ENCODE data around the gene FAM180B. TPM values are rescaled to one million over a fixed set of nuclear protein-coding genes. Genes with fewer than 3 reads are reported as not detected.

The FAM180B gene
- total and polyA plus RNA-seq, 2 of the 8 experiments (the other 6 are each of a cell fraction or from before 2014, with no cell fraction given): 0.09 TPM; not detected in 1

DNA sequence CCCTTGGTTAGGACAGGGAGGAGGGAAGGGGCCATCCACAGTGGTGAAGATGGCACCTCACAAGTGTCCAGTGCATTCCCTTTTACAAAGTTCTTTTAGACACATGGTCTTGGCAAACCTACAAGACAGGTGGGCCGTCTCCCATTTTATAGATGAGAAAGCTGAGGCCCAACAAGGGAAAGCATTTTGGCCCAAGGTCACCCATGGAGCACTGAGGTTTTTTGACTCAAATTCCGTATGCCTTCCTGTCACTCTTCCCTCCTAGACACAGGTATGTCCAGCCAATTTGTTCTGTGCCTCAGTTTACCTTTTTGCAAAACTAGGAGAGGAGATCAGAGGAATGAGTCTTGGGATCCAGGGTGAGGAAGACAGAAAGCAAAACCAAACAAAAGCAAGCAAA lies 6.5 kb downstream of the FAM180B start:
- ChIA-PET POLR2A (ENCODE audit: partially characterized antibody) (interaction anchor here (2.2 to 5.1 kb wide), 7 partner anchors 7 to 41 kb away, joined by 8 to 42 read pairs (median 10); partner anchors contain the start of genes FAM180B, KBTBD4, NDUFS3 and PTPMT1), CTCF (ENCODE audit: partially characterized antibody) (interaction anchor here (0.7 to 2.8 kb wide), 3 partner anchors 16 to 260 kb away, joined by 3 to 8 read pairs (median 7); no protein-coding TSS in a partner anchor)
- peak overlapping the region; percentile 49 to 94 (median 63); a peak in 5 of 8 replicates for H3K4me3 ChIP-seq (ENCODE audit: extremely low read depth in 1 of 4, insufficient read depth in 2 of 4, low read depth in 3 of 4, low read length in 4 of 4)

More for the DNA sequence above, 6.5 kb downstream of the FAM180B start:
- H3K23ac ChIP-seq (ENCODE audit: insufficient read length): no peak overlapping the region
- WGBS, 2 experiments (ENCODE audit: extremely low coverage in 1 of 2, insufficient coverage in 1 of 2, insufficient read length in 1 of 2, insufficient replicate concordance in 2 of 2, low coverage in 1 of 2, low lambda C conversion rate in 2 of 2, missing lambda C conversion rate in 1 of 2): 95% methylated on average over 2 of the region's 2 CpGs; no CpG with 5 or more reads in 1 of the 2 experiments
- no peak overlapping the region for H4K8ac ChIP-seq (ENCODE audit: extremely low read depth, insufficient read depth, low read length)
- no peaks in the 10 kb centered on the region for H3K36me3 ChIP-seq (ENCODE audit: control insufficient read depth in 2 of 4, insufficient read depth in 4 of 4, low read length in 3 of 4)
- H4K20me1 ChIP-seq (replicated peaks in 1 of 2; ENCODE audit: control insufficient read depth in 1 of 2, insufficient read depth in 2 of 2, low read length in 2 of 2): no peaks in the 10 kb centered on the region
- no peak overlapping the region for H3K18ac ChIP-seq (ENCODE audit: extremely low read depth, low read length)
- H2BK12ac ChIP-seq (ENCODE audit: low read depth, low read length): no peak overlapping the region
- no peak overlapping the region for H4K91ac ChIP-seq (replicated peaks; ENCODE audit: insufficient read length, low read length)
- DNase-seq (ENCODE audit: low read depth in 1 of 2, low spot score in 2 of 2) (no peak), FAIRE-seq (no peak)
- H2BK15ac ChIP-seq (ENCODE audit: low read length): no peak overlapping the region
- peaks cover 2% of the 10 kb centered on the region; the same call in 1 of the 2 replicates for H3K23me2 ChIP-seq (ENCODE audit: low read depth, low read length)
- peak overlapping the region; percentile 66 to 69 for H3K4me2 ChIP-seq (ENCODE audit: insufficient read depth in 1 of 2, low read depth in 2 of 2, low read length in 2 of 2)
- no peaks in the 10 kb centered on the region for H3K79me1 ChIP-seq (ENCODE audit: low read depth, low read length)
- no peak overlapping the region for H3K9ac ChIP-seq (replicated peaks in 1 of 4; ENCODE audit: extremely low read depth in 1 of 4, low read depth in 3 of 4, low read length in 3 of 4)
- H3K4me1 ChIP-seq (replicated peaks in 1 of 4; ENCODE audit: control insufficient read depth in 3 of 4, insufficient read depth in 4 of 4, low read length in 3 of 4): peaks cover 3 to 8% (median 4%) of the 10 kb centered on the region in 4 experiments; a peak in 6 of 7 replicates
- H3K4ac ChIP-seq (replicated peaks; ENCODE audit: insufficient read length, low read depth, low read length): no peak overlapping the region
- H2BK5ac ChIP-seq (ENCODE audit: low read depth, low read length): no peak overlapping the region
- no peak overlapping the region for H2BK20ac ChIP-seq (ENCODE audit: low read length)
- H3K9me3 ChIP-seq (ENCODE audit: insufficient read depth in 2 of 2, low read depth in 1 of 2, low read length in 1 of 2): no peaks in the 10 kb centered on the region
- H2AFZ ChIP-seq (ENCODE audit: low read length): no peak overlapping the region
- H3K27ac ChIP-seq (ENCODE audit: low read depth, low read length): no peak overlapping the region
- no peak overlapping the region for H3K14ac ChIP-seq (ENCODE audit: insufficient read length)
- H4K5ac ChIP-seq (ENCODE audit: insufficient read length, low read depth, low read length): no peak overlapping the region
- H3K56ac ChIP-seq (replicated peaks; ENCODE audit: insufficient read length, low read depth, low read length): no peak overlapping the region
- no peak overlapping the region for H2AK5ac ChIP-seq (ENCODE audit: low read depth, low read length)
- H3K27me3 ChIP-seq (replicated peaks in 1 of 4; ENCODE audit: control insufficient read depth in 3 of 4, extremely low read depth in 1 of 4, insufficient read depth in 3 of 4, low read length in 3 of 4): peaks cover 0 to 32% (median 26%) of the 10 kb centered on the region in 4 experiments; a peak in 6 of 7 replicates
- TF ChIP-seq KDM1A (IDR thresholded peaks at IDR 0.05; ENCODE audit: borderline replicate concordance, low read length) (peak; percentile 34; the same call in 1 of the 2 replicates), TEAD4 (IDR thresholded peaks at IDR 0.05; ENCODE audit: low read depth, low read length) (no peak)
- no peak overlapping the region for H2BK120ac ChIP-seq (replicated peaks; ENCODE audit: low read depth, low read length)
- H3K79me2 ChIP-seq (ENCODE audit: control insufficient read depth in 1 of 2, insufficient read depth in 2 of 2, low read length in 2 of 2): no peaks in the 10 kb centered on the region
